Adrenal gland (tissue), 12 donors: ENCODE results near the gene HOXD8. TPM values are rescaled to one million over a fixed set of nuclear protein-coding genes. Genes with fewer than 3 reads are reported as not detected.

Source experiments
- DNase-seq, 7 donors: peaks; one replicate each; pipeline ENCODE4 v3.0.0-alpha.2; 2019 to 2020
- H3K27ac ChIP-seq, 5 donors: fragments of 200-600 bp; sonication (generic) in 4 of 5; 1 replicate in 3 of 5; 2 replicates in 2 of 5; pipeline versions ENCODE4 v1.5.1 to v1.8.0; 2016 to 2020; ENCODE audit warnings: mild to moderate bottlenecking in 1 of 5
- H3K27me3 ChIP-seq: fragments of 200-600 bp; 2 replicates; pipeline ENCODE4 v1.8.0; 2021
- H3K36me3 ChIP-seq, 2 donors: fragments of 200-600 bp; replicated peaks in 1 of 2; 1 replicate in 1 of 2; 2 replicates in 1 of 2; pipeline versions ENCODE4 v1.5.1 to v1.8.0; 2018 to 2022
- H3K4me1 ChIP-seq, 2 donors: fragments of 200-600 bp; replicated peaks in 1 of 2; 1 replicate in 1 of 2; 2 replicates in 1 of 2; pipeline versions ENCODE4 v1.5.1 to v1.8.0; 2018 to 2021
- H3K4me3 ChIP-seq, 4 donors: fragments of 200-600 bp; sonication (generic) in 3 of 4; one replicate each; pipeline ENCODE4 v1.5.1; 2016 to 2018
- H3K9me3 ChIP-seq, 3 donors: fragments of 200-600 bp; sonication (generic) in 1 of 3; replicated peaks in 1 of 3; 1 replicate in 2 of 3; 2 replicates in 1 of 3; pipeline versions ENCODE4 v1.5.1 to v1.8.0; 2016 to 2021
- POLR2A ChIP-seq, 2 donors: fragments of 450-650 bp; IDR thresholded peaks; one replicate each; pipeline ENCODE4 v1.6.1; 2017; ENCODE audit warnings: antibody characterized with exemption in 2 of 2, mild to moderate bottlenecking in 2 of 2, moderate library complexity in 1 of 2
- WGBS, 4 donors: extraction: QIAGEN DNeasy Blood & Tissue Kit in 2 of 4; methylation state at CpG; one replicate each; pipeline versions ENCODE4 v1.1.5 to v1.1.7; 2013 to 2017; 5-methylcytosine and 5-hydroxymethylcytosine counted together
- intact Hi-C, 2 donors: fragments of 100-400 bp; cut with DNase I; formaldehyde crosslinking; loops; one replicate each; pipeline versions ENCODE4 v1.14.1 to v1.15.0; 2022 to 2023
- polyA plus RNA-seq, 3 donors: library from polyadenylated mRNA; stranded (reverse); fragments of 200-250 nt in 2 of 3; fragments of 350-450 nt in 1 of 3; fragmentation: Illumina TruSeq in 1 of 3; extraction: RNeasy Lipid Tissue Mini Kit (QIAGEN cat#74804) in 1 of 3; gene quantifications; one replicate each; pipeline ENCODE4 v1.2.3, GENCODE V29; 2013 to 2014
- total RNA-seq, 9 donors: library from RNA; depleted of rRNA in 4 of 9; stranded (reverse); fragments of >200 nt in 4 of 9; fragments of 120-200 nt in 1 of 9; fragmentation: NEBNext Ultra II Directional in 1 of 9; extraction: Animal tissue kit (Norgen Biotek cat#: 25700) in 1 of 9; gene quantifications; one replicate each; pipeline versions ENCODE4 v1.1.0 to v1.2.4, GENCODE V29; 2013 to 2023
- TF ChIP-seq, protein P1 (sequence below), 6 experiments: fragments of 450-650 bp in 4 of 6; fragments of 200-600 bp in 2 of 6; sonication (generic) in 1 of 6; IDR thresholded peaks; 1 replicate in 5 of 6; 2 replicates in 1 of 6; pipeline versions ENCODE4 v1.5.1 to v1.8.0; 2016 to 2021; ENCODE audit warnings: antibody characterized with exemption in 6 of 6, mild to moderate bottlenecking in 2 of 6, moderate library complexity in 1 of 6
- donor health status: healthy with polysubstance abuse.
- donor health status: Bipolar disorder and iron deficiency.
- donor health status: DM: yes; HTN: yes; CAD: no.
- donor health status: DM: no; HTN: no; CAD: no.
- donor health status: DM: no; HTN: no; CAD: no.
- donor health status: DM: yes; HTN: yes; CAD: no.

HOXD8 gene
- total and polyA plus RNA-seq, 12 donors, result 11.3 to 46.2 (median 33.3) TPM

DNA sequence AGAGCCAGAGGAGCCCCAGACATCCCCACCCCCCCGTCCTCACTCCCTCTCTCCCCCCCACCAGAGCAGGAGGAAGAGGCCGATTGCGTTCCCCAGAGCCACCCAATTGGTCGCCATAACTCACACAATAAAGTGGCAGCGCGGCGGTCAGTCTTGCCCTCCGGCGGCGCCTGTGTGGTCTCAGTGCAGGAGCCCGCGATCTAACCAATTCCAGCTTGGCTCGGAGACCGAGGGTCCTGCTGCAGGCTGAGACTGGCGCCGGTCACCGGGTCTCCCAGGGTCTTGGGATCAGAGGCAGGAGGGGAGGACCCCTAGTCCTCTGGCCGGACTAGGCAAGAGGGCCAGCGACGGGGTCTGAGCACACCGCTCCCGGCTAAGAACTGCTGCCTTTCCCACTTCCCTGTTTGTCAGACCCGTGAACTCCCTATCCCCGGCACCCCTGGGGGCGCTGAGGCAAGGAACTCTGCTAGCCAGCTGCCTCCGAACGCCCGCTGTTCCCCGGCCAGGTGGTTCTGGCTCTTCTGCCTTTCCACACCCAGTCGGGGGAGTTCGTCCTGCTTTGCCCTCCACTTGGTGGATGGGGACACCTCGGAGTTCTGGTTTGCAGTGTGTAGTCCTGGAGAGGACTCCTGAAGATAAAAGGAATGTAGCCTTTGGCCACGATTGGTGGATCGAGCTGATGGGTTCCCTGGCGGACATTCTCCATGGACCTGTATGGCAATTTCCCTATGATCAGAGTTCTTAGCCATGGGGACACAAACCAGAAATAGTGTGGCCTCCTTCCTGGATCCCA, 30.9 kb upstream of the HOXD8 start:
- TF ChIP-seq, protein P1, sequence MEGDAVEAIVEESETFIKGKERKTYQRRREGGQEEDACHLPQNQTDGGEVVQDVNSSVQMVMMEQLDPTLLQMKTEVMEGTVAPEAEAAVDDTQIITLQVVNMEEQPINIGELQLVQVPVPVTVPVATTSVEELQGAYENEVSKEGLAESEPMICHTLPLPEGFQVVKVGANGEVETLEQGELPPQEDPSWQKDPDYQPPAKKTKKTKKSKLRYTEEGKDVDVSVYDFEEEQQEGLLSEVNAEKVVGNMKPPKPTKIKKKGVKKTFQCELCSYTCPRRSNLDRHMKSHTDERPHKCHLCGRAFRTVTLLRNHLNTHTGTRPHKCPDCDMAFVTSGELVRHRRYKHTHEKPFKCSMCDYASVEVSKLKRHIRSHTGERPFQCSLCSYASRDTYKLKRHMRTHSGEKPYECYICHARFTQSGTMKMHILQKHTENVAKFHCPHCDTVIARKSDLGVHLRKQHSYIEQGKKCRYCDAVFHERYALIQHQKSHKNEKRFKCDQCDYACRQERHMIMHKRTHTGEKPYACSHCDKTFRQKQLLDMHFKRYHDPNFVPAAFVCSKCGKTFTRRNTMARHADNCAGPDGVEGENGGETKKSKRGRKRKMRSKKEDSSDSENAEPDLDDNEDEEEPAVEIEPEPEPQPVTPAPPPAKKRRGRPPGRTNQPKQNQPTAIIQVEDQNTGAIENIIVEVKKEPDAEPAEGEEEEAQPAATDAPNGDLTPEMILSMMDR (IDR thresholded peaks at IDR 0.05), result no peak
- TF ChIP-seq POLR2A (IDR thresholded peaks at IDR 0.05), result no peak
- H3K27me3 ChIP-seq, result peaks cover 99% of the 10 kb centered on the region
- H3K9me3 ChIP-seq, result no peaks in the 10 kb centered on the region
- intact Hi-C loops, result loop anchor here in 1 of 2 donors (10.0 kb wide), 1 partner anchor 844 kb away; no protein-coding TSS in a partner anchor
- peak in 1 of 7 donors; percentile 16 for DNase-seq
- H3K27ac ChIP-seq, result no peak overlapping the region
- no peak overlapping the region for H3K4me3 ChIP-seq
- no peaks in the 10 kb centered on the region for H3K36me3 ChIP-seq
- H3K4me1 ChIP-seq, result peaks cover 0 to 15% of the 10 kb centered on the region in 2 donors
- 6 to 8% (median 7%) methylated on average over 7 to 35 of the region's 35 CpGs for WGBS, 4 donors

DNA sequence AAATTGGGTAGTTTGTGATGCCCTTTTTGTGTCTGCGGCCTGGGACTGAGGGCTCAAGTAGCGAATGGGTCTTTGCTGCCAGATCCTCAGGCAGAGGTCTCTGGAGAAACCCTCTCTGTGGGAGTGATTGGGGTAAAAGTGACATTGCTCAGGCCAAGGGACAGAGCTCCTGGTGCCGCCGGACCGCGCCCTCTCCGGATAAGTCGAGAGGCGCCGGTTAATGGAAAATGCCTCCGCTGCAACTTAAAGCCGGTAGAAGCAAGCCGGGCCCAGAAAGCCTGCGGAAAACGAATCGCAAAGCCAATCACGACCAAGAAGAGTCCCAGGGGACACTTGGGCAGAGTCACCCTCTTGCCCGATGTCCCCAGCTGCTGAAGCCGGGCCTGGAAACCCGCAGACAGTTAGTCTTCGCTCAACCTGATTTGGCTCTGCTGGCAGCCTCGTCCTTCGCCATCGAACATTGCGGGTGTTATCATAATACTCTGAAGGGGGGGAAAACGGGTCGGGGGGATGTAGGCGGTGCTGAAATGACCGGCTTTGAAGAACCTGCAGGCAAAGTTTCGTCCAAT, 30.3 kb upstream of the HOXD8 start:
- Histone ChIP-seq H3K36me3 (no peaks in the 10 kb centered on the region), H3K9me3 (no peaks in the 10 kb centered on the region), H3K27me3 (peaks cover 100% of the 10 kb centered on the region), H3K4me1 (peaks cover 4 to 20% of the 10 kb centered on the region in 2 donors), H3K4me3 (no peak overlapping the region), H3K27ac (no peak overlapping the region)
- TF ChIP-seq, protein P1 (IDR thresholded peaks at IDR 0.05), result no peak
- TF ChIP-seq POLR2A (IDR thresholded peaks at IDR 0.05), result no peak
- intact Hi-C loops, result loop anchor here in 1 of 2 donors (10.0 kb wide), 1 partner anchor 844 kb away; no protein-coding TSS in a partner anchor
- DNase-seq, result peak in 1 of 7 donors; percentile 11
- WGBS, 4 donors, result 11 to 13% (median 12%) methylated on average over 20 to 30 of the region's 30 CpGs

DNA sequence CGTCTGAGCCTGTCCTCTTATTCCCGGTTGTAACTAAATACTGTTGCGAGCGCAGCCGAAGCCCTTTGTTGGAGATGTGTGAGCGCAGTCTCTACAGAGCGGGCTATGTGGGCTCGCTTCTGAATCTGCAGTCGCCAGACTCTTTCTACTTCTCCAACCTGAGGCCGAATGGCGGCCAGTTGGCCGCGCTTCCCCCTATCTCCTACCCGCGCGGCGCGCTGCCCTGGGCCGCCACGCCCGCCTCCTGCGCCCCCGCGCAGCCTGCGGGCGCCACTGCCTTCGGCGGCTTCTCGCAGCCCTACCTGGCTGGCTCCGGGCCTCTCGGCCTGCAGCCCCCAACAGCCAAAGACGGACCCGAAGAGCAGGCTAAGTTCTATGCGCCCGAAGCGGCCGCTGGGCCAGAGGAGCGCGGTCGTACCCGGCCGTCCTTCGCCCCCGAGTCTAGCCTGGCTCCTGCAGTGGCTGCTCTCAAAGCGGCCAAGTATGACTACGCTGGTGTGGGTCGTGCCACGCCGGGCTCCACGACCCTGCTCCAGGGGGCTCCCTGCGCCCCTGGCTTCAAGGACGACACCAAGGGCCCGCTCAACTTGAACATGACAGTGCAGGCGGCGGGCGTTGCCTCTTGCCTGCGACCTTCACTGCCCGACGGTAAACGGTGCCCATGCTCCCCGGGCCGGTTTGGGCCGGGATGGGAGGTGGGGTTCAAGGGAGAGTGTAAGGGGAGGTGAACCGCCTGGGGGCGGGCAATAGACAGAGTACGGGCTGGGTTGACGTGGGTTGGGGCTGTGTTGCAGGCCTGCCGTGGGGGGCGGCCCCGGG, 29.6 kb upstream of the HOXD8 start, which contains the start of gene HOXD12:
TSS of gene HOXD12 (plus strand) at position 68 of the 819 bp plus-strand sequence. CDS start at position 75, 7 bp downstream.
- Histone ChIP-seq H3K4me3 (no peak within 1 kb of the TSS), H3K27ac (no peak within 1 kb of the TSS), H3K4me1 (peaks cover 7 to 24% of the 10 kb centered on the region in 2 donors), H3K27me3 (peaks cover 100% of the 10 kb centered on the region), H3K36me3 (no peaks in the 10 kb centered on the region), H3K9me3 (no peaks in the 10 kb centered on the region)
- intact Hi-C loops, result loop anchor here in 1 of 2 donors (10.0 kb wide), 1 partner anchor 845 kb away; no protein-coding TSS in a partner anchor
- WGBS, 4 donors, result 4 to 9% (median 7%) methylated on average over 21 to 70 of the region's 70 CpGs
- TF ChIP-seq, protein P1 (IDR thresholded peaks at IDR 0.05), result no peak
- peak in 1 of 7 donors; percentile 9 for DNase-seq
